C4-2B (cell line): ENCODE measurements around the gene TIMD4.
"Not testable (repeated sequence)": the region's sequence is repeated elsewhere in the genome, so short reads cannot be mapped to it uniquely, and the experiment has no call there.

Source experiments
- H3K27ac ChIP-seq: fragments of 450-650 bp; 2 replicates; pipeline ENCODE4 v1.5.1; 2017
- ZFX ChIP-seq: fragments of 450-650 bp; IDR thresholded peaks from 2 replicates; pipeline ENCODE4 v1.6.1; 2017
- TF ChIP-seq, protein P1 (sequence below): fragments of 450-650 bp; conservative IDR thresholded peaks from 2 replicates; pipeline ENCODE4 v1.5.1; 2017; ENCODE audit warnings: mild to moderate bottlenecking

TIMD4 gene

DNA sequence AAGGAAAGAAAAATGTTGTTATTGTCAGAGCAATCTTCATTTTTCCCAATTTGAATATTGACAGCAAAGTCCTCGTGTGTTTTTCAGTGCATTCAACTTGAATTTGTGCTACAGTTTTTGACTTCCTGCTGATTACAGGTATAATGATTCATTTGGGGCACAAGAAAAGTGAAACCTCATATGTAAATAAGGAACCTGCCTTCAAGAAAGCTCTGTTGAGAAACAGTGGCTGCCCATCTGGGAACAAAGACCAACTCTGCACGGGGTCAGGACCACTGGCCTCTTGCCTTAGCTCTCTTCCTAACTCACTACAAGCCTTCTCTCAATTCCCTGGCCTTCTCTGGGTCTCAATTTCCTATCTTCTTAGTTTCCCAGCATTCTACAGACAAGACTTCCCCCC, 21.0 kb downstream of the TIMD4 start:
- H3K27ac ChIP-seq, result no peak overlapping the region
- TF ChIP-seq, protein P1, sequence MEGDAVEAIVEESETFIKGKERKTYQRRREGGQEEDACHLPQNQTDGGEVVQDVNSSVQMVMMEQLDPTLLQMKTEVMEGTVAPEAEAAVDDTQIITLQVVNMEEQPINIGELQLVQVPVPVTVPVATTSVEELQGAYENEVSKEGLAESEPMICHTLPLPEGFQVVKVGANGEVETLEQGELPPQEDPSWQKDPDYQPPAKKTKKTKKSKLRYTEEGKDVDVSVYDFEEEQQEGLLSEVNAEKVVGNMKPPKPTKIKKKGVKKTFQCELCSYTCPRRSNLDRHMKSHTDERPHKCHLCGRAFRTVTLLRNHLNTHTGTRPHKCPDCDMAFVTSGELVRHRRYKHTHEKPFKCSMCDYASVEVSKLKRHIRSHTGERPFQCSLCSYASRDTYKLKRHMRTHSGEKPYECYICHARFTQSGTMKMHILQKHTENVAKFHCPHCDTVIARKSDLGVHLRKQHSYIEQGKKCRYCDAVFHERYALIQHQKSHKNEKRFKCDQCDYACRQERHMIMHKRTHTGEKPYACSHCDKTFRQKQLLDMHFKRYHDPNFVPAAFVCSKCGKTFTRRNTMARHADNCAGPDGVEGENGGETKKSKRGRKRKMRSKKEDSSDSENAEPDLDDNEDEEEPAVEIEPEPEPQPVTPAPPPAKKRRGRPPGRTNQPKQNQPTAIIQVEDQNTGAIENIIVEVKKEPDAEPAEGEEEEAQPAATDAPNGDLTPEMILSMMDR, result no peak
- TF ChIP-seq ZFX, result no peak

DNA sequence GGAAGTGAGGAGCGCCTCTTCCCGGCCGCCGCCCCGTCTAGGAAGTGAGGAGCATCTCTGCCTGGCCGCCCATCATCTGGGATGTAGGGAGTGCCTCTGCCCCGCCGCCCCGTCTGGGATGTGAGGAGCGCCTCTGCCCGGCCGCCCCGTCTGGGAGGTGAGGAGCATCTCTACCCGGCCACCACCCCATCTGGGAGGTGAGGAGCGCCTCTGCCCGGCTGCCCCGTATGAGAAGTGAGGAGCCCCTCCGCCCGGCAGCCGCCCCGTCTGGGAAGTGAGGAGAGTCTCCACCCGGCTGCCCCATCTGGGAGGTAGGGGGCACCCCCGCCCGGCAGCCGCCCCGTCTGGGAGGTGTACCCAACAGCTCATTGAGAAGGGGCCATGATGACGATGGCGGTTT, 22.6 kb downstream of the TIMD4 start:
- not testable (repeated sequence) for H3K27ac ChIP-seq

DNA sequence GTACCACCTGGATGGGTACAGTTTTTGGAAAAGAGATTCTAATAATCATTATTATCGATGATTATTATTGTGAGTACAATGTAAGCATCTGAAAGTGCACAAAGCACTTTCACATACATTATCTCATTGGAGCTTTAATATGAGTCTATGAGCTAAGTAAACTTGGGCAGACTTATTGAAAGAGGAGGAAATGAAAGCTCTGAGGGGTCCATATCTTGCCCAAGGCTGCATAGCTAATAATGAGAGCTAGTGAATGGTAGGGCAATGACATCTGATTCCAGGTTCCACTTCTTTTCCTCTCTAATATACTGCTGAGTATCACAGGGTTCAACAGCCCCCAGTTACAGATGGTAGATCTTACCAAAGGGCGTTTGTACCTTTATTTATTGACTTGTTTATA, 26.1 kb downstream of the TIMD4 start:
- H3K27ac ChIP-seq, result no peak overlapping the region
- TF ChIP-seq, protein P1, result no peak
- TF ChIP-seq ZFX, result no peak

DNA sequence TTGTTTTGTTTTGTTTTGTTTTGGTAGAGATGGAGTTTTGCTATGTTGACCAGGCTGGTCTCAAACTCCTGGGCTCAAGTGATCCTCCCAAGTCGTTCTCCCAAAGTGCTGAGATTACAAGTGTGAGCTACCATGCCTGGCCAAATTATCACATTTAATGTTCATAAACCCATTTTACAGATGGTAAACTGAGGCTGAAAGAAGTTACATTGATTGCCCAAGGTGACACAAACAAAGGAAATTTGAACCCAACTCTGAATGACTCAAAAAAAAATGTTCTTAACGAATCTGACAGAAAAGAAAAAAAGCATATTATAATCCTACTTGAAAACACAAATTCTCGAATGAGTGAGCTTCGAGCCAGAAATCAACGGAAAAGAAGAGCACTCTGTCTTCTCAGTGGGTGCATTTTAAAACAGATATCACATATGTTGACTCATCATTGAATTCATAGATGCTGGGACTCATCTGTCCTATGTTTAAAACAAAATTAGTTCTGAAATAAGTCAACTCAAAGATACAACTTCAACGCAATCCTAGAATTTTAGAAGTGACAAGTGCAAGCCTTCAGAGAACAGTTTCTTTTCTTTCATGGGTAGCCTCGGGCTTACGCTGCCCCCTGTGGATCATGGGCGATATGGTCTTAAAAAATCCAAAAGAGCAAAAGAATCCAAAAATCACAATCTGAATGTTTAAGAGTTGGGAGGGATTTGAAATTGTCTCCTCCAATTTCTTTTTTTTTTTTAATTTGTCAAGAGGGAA, 28.4 kb downstream of the TIMD4 start:
- no peak overlapping the region for H3K27ac ChIP-seq
- TF ChIP-seq, protein P1, result peak; percentile 56
- TF ChIP-seq ZFX, result no peak

DNA sequence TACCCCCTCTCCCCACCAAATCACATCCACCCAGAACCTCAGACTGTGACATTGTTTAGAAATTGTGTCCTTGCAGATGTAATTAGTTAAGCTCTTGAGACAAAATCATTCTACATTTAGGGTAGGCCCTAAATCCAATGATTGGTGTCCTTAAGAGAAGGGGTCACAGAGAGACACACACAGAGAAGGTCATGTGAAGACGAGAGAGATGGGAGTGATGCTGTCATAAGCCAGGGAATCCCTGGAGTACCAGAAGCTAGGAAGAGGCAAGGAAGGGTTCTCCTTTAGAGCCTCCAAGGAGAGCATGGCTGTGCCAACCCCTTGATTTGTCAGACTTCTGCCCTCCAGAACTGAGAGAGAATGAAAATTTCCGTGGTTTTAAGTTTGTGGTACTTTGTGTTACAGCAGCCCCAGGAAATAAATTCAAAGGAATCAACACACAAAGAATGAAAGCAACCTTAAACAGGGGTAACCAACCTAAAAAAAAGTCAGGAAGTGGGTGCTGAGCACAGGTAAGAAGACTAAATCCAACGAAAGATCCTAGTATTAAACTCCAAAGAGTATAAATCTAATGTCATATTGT, 33.6 kb downstream of the TIMD4 start:
- TF ChIP-seq, protein P1, result no peak
- no peak for TF ChIP-seq ZFX
- H3K27ac ChIP-seq, result no peak overlapping the region

DNA sequence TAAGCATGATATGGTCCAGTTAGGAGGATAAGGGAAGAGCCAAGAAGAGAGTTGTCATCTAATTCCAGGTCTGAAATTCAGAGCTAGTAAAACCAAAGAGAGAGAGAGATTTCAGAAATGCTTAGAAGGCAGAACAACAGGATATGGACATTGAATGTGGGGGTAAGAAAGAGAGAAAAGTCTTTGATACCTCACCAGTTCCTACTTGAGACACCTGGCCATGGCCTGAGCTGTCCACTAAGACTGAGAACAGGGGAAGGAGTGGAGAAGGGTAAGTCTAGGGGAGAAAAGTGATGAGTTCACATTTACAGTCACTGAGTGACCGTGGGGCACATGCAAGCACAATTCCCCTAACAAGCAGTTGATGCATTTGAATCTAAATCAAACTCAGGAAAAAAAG, 35.5 kb downstream of the TIMD4 start:
- H3K27ac ChIP-seq, result no peak overlapping the region
- TF ChIP-seq ZFX, result no peak
- TF ChIP-seq, protein P1, result no peak

DNA sequence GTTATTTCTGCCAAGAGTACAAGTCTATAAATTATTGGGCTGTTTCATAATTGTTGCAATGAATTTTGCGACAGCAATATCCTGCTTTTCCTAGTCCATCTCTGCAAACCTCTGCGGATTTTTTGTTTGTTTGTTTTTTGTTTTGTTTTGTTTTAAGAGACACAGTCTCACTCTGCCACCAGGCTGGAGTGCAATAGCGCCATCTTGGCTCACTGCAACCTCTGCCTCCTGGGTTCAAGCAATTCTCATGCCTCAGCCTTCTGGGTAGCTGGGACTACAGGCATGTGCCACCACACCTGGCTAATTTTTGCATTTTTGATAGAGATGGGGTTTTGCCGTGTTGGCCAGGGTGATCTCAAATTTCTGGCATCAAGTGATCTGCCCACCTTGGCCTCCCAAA, 37.3 kb downstream of the TIMD4 start:
- H3K27ac ChIP-seq, result not testable (repeated sequence)
- TF ChIP-seq, protein P1, result 0 out of 2 replicates have a peak, but pooled peaks have one; percentile 9
